Natural killer cell (primary cell): Measurements from ENCODE around the gene LEPR. TPM values are rescaled to one million over a fixed set of nuclear protein-coding genes. Genes with fewer than 3 reads are reported as not detected.

ENCODE experiments used
- ATAC-seq, 3 donors: fragments of 150-1000 bp in 2 of 3; fragments of 200-7000 bp in 1 of 3; cut with Tn5 transposase; 1 replicate in 1 of 3; 2 replicates in 2 of 3; pipeline ENCODE4 v1.10.0; 2021; ENCODE audit warnings: mild to moderate bottlenecking in 2 of 3, moderate library complexity in 2 of 3
- DNase-seq, 2 donors: peaks; one replicate each; pipeline versions ENCODE4 v3.0.0 to v3.0.0-alpha.2; 2013 to 2021; ENCODE audit warnings: mixed read lengths in 1 of 2
- H3K27ac ChIP-seq: one replicate; pipeline ENCODE4 v1.5.1; 2013; ENCODE audit warnings: mild to moderate bottlenecking, low read length
- H3K27me3 ChIP-seq: one replicate; pipeline ENCODE4 v1.6.1; 2013; ENCODE audit warnings: low read length; ENCODE audit not compliant: control insufficient read depth, insufficient read depth
- H3K36me3 ChIP-seq: one replicate; pipeline ENCODE4 v1.6.1; 2013; ENCODE audit warnings: low read length; ENCODE audit not compliant: control insufficient read depth, insufficient read depth
- H3K4me1 ChIP-seq: one replicate; pipeline ENCODE4 v1.6.1; 2013; ENCODE audit warnings: low read length; ENCODE audit not compliant: control insufficient read depth, insufficient read depth
- H3K4me3 ChIP-seq: one replicate; pipeline ENCODE4 v1.5.1; 2013; ENCODE audit warnings: low read length
- H3K9me3 ChIP-seq: one replicate; pipeline ENCODE4 v1.6.1; 2013; ENCODE audit warnings: low read length; ENCODE audit not compliant: control insufficient read depth, insufficient read depth
- H3K27ac Mint-ChIP-seq, 2 donors: one replicate each; pipeline ENCODE4 v1.8.0; 2022; ENCODE audit warnings: mild to moderate bottlenecking in 2 of 2, mixed read lengths in 2 of 2, moderate library complexity in 1 of 2
- H3K27me3 Mint-ChIP-seq, 2 donors: one replicate each; pipeline ENCODE4 v1.8.0; 2022; ENCODE audit warnings: low read depth in 2 of 2, mixed read lengths in 2 of 2
- H3K36me3 Mint-ChIP-seq: one replicate; pipeline ENCODE4 v1.8.0; 2022; ENCODE audit warnings: mixed read lengths
- H3K4me1 Mint-ChIP-seq, 2 donors: one replicate each; pipeline ENCODE4 v1.8.0; 2022; ENCODE audit warnings: mixed read lengths in 2 of 2
- H3K4me3 Mint-ChIP-seq: one replicate; pipeline ENCODE4 v1.8.0; 2022; ENCODE audit warnings: mild to moderate bottlenecking, moderate library complexity, mixed read lengths
- H3K9me3 Mint-ChIP-seq, 2 donors: one replicate each; pipeline ENCODE4 v1.8.0; 2022; ENCODE audit warnings: mixed read lengths in 2 of 2
- CTCF ChIP-seq: fragments of 200-600 bp; IDR thresholded peaks from one replicate; pipeline ENCODE4 v1.8.0; 2022; ENCODE audit warnings: antibody characterized with exemption
- WGBS: methylation state at CpG from one replicate; pipeline ENCODE4 v1.1.7; 2013; ENCODE audit warnings: missing lambda C conversion rate; ENCODE audit not compliant: insufficient coverage; 5-methylcytosine and 5-hydroxymethylcytosine counted together
- intact Hi-C: fragments of 100-400 bp; cut with micrococcal nuclease; formaldehyde crosslinking; loops from one replicate; pipeline ENCODE4 v1.14.2; 2022
- total RNA-seq, 4 donors: library from RNA; stranded (reverse); fragments of 120-200 nt in 1 of 4; gene quantifications; one replicate each; pipeline versions ENCODE4 v1.2.3 to v1.2.4, GENCODE V29; 2013 to 2022

LEPR gene
- total RNA-seq, result 1 to 10 TPM; 2.0 to 3.6 (median 2.1) TPM
- 8.5 TPM for total RNA-seq (2013)

- H3K4me1 Mint-ChIP-seq, result peaks cover 12 to 21% of the 10 kb centered on the region in 2 donors
- peak within 1 kb of the TSS; percentile 93 for H3K4me3 Mint-ChIP-seq
- H3K27me3 ChIP-seq, result no peaks in the 10 kb centered on the region
- peaks cover 8 to 21% of the 10 kb centered on the region in 2 donors for H3K27me3 Mint-ChIP-seq
- peaks cover 7% of the 10 kb centered on the region for H3K36me3 ChIP-seq
- H3K36me3 Mint-ChIP-seq, result peaks cover 5% of the 10 kb centered on the region
- peak within 1 kb of the TSS in 1 of 2 donors; percentile 73 for H3K27ac Mint-ChIP-seq
- WGBS, result 0% methylated on average over 60 of the region's 60 CpGs
- H3K27ac ChIP-seq, result peak within 1 kb of the TSS; percentile 77
- DNase-seq (no peak), ATAC-seq (no peak)
- H3K9me3 Mint-ChIP-seq, result no peaks in the 10 kb centered on the region
- intact Hi-C loops, result loop anchor here (2.0 kb wide), 1 partner anchor 352 kb away; no protein-coding TSS in a partner anchor
- TF ChIP-seq CTCF, result no peak
- H3K4me1 ChIP-seq, result peaks cover 13% of the 10 kb centered on the region
- H3K4me3 ChIP-seq, result peak within 1 kb of the TSS; percentile 92
- H3K9me3 ChIP-seq, result no peaks in the 10 kb centered on the region
Observed at GRCh38 chr1:65420590-65421350, at the start of gene LEPR, which contains the start of gene LEPROT. Gene LEPR (plus strand): TSS chr1:65420668. CDS start chr1:65565566, 144,898 bp downstream. Gene LEPROT (plus strand): TSS chr1:65420668. CDS start chr1:65420725, 57 bp downstream.

- Mint-ChIP-seq H3K27ac (no peak overlapping the region), H3K4me3 (no peak overlapping the region), H3K36me3 (no peaks in the 10 kb centered on the region), H3K27me3 (peaks cover 0 to 12% of the 10 kb centered on the region in 2 donors), H3K4me1 (no peaks in the 10 kb centered on the region), H3K9me3 (no peaks in the 10 kb centered on the region)
- Histone ChIP-seq H3K4me1 (no peaks in the 10 kb centered on the region), H3K36me3 (no peaks in the 10 kb centered on the region), H3K27ac (no peak overlapping the region), H3K4me3 (no peak overlapping the region), H3K9me3 (no peaks in the 10 kb centered on the region), H3K27me3 (no peaks in the 10 kb centered on the region)
- ATAC-seq, result no peak
- WGBS, result 96% methylated on average over 3 of the region's 3 CpGs
- no peak for DNase-seq
- intact Hi-C loops, result no loop called here
- no peak for TF ChIP-seq CTCF
Observed at GRCh38 chr1:65371544-65371943, 48.9 kb upstream of the LEPR start.

GRCh38 chr1:65372557-65372956 lies 47.9 kb upstream of the LEPR start:
- no peak for DNase-seq
- H3K36me3 ChIP-seq, result no peaks in the 10 kb centered on the region
- no peak overlapping the region for H3K27ac ChIP-seq
- no peaks in the 10 kb centered on the region for H3K4me1 ChIP-seq
- no peaks in the 10 kb centered on the region for H3K9me3 ChIP-seq
- intact Hi-C loops, result no loop called here
- no peak for TF ChIP-seq CTCF
- H3K27me3 ChIP-seq, result no peaks in the 10 kb centered on the region
- Mint-ChIP-seq H3K27me3 (peaks cover 0 to 12% of the 10 kb centered on the region in 2 donors), H3K9me3 (no peaks in the 10 kb centered on the region), H3K4me3 (no peak overlapping the region), H3K27ac (no peak overlapping the region), H3K4me1 (no peaks in the 10 kb centered on the region), H3K36me3 (no peaks in the 10 kb centered on the region)
- H3K4me3 ChIP-seq, result no peak overlapping the region
- no CpG with 5 or more reads among the region's 1 CpG for WGBS
- no peak for ATAC-seq
